Neural progenitor cell (in vitro differentiated cells): ENCODE measurements around the gene RNASE13. TPM values are rescaled to one million over a fixed set of nuclear protein-coding genes. Genes with fewer than 3 reads are reported as not detected.

ENCODE experiments used
- DNase-seq: peaks from one replicate; pipeline ENCODE4 v3.0.0-alpha.2; 2016; ENCODE audit warnings: low spot score
- H2AFZ ChIP-seq: fragments of 200-600 bp; sonication (generic); replicated peaks from 2 replicates; pipeline ENCODE4 v1.6.1; 2016; ENCODE audit warnings: antibody characterized with exemption
- H3F3A ChIP-seq: fragments of 200-600 bp; sonication (generic); 2 replicates; pipeline ENCODE4 v1.6.1; 2016; ENCODE audit warnings: antibody characterized with exemption, low read depth
- H3K27ac ChIP-seq: fragments of 200-600 bp; sonication (generic); 2 replicates; pipeline ENCODE4 v1.5.1; 2016; ENCODE audit warnings: mild to moderate bottlenecking
- H3K27me3 ChIP-seq: fragments of 200-600 bp; sonication (generic); 2 replicates; pipeline ENCODE4 v1.6.1; 2016; ENCODE audit warnings: mild to moderate bottlenecking, moderate library complexity
- H3K36me3 ChIP-seq: fragments of 200-600 bp; sonication (generic); 2 replicates; pipeline ENCODE4 v1.5.1; 2016
- H3K4me1 ChIP-seq: fragments of 200-600 bp; sonication (generic); 2 replicates; pipeline ENCODE4 v1.6.1; 2016; ENCODE audit warnings: mixed run types
- H3K4me2 ChIP-seq: fragments of 200-600 bp; sonication (generic); 2 replicates; pipeline ENCODE4 v1.6.1; 2016
- H3K4me3 ChIP-seq: fragments of 200-600 bp; sonication (generic); 2 replicates; pipeline ENCODE4 v1.5.1; 2016
- H3K79me2 ChIP-seq: fragments of 200-600 bp; sonication (generic); 2 replicates; pipeline ENCODE4 v1.6.1; 2016; ENCODE audit warnings: low read depth
- H3K9ac ChIP-seq: fragments of 200-600 bp; sonication (generic); 2 replicates; pipeline ENCODE4 v1.6.1; 2016
- H3K9me3 ChIP-seq: fragments of 200-600 bp; sonication (generic); 2 replicates; pipeline ENCODE4 v1.5.1; 2016; ENCODE audit warnings: low read depth
- H4K20me1 ChIP-seq: fragments of 200-600 bp; sonication (generic); 2 replicates; pipeline ENCODE4 v1.6.1; 2016; ENCODE audit warnings: low read depth
- H3K27ac Mint-ChIP-seq: 3 replicates; pipeline ENCODE4 v1.8.0; 2021; ENCODE audit warnings: mixed read lengths
- H3K27me3 Mint-ChIP-seq: 2 replicates; pipeline ENCODE4 v1.8.0; 2022; ENCODE audit warnings: low read depth, mild to moderate bottlenecking, inconsistent platforms, moderate library complexity, mixed read lengths; ENCODE audit not compliant: insufficient read depth
- H3K36me3 Mint-ChIP-seq: 3 replicates; pipeline ENCODE4 v1.8.0; 2021; ENCODE audit warnings: mixed read lengths
- H3K4me1 Mint-ChIP-seq: 3 replicates; pipeline ENCODE4 v1.8.0; 2021; ENCODE audit warnings: mixed read lengths
- H3K4me3 Mint-ChIP-seq: 3 replicates; pipeline ENCODE4 v1.8.0; 2021; ENCODE audit warnings: mild to moderate bottlenecking, moderate library complexity, mixed read lengths
- H3K9me3 Mint-ChIP-seq: 3 replicates; pipeline ENCODE4 v1.8.0; 2020; ENCODE audit warnings: mixed read lengths
- CTCF ChIP-seq: fragments of 200-600 bp; sonication (generic); IDR thresholded peaks from 2 replicates; pipeline ENCODE4 v1.5.1; 2017; ENCODE audit warnings: antibody characterized with exemption, mild to moderate bottlenecking
- EZH2 ChIP-seq: fragments of 200-600 bp; sonication (generic); IDR thresholded peaks from 2 replicates; pipeline ENCODE4 v1.6.1; 2017; ENCODE audit warnings: antibody characterized with exemption, mild to moderate bottlenecking, moderate library complexity
- EZH2phosphoT487 ChIP-seq: fragments of 200-600 bp; sonication (generic); IDR thresholded peaks from 2 replicates; pipeline ENCODE4 v1.6.1; 2017; ENCODE audit warnings: antibody characterized with exemption
- total RNA-seq: library from RNA; depleted of rRNA; stranded (reverse); fragments of >200 nt; gene quantifications from 2 replicates; pipeline ENCODE4 v1.2.3, GENCODE V29; 2015; ENCODE audit warnings: low replicate concordance

Gene RNASE13
- total RNA-seq, 1 donor from 2014 or later: not detected

- Histone ChIP-seq H3K27me3 (no peaks in the 10 kb centered on the region), H2AFZ (no peak overlapping the region), H3K9me3 (no peaks in the 10 kb centered on the region), H3K27ac (no peak overlapping the region), H3K4me3 (no peak overlapping the region), H3K9ac (no peak overlapping the region), H3K79me2 (no peaks in the 10 kb centered on the region), H3K4me2 (no peak overlapping the region), H3K4me1 (peaks cover 11% of the 10 kb centered on the region), H3F3A (no peaks in the 10 kb centered on the region), H3K36me3 (no peaks in the 10 kb centered on the region), H4K20me1 (no peaks in the 10 kb centered on the region)
- TF ChIP-seq CTCF: no peak
- TF ChIP-seq EZH2phosphoT487: no peak
- TF ChIP-seq EZH2: no peak
- DNase-seq: no peak
- Mint-ChIP-seq H3K4me1 (peaks cover 17% of the 10 kb centered on the region), H3K27me3 (peaks cover 12% of the 10 kb centered on the region), H3K27ac (no peak overlapping the region), H3K36me3 (no peaks in the 10 kb centered on the region), H3K9me3 (no peaks in the 10 kb centered on the region), H3K4me3 (no peak overlapping the region)
Observed at GRCh38 chr14:21036751-21037150, 2.1 kb upstream of the RNASE13 start.

GRCh38 chr14:21033133-21033698 lies 1.4 kb downstream of the RNASE13 start:
- Mint-ChIP-seq H3K27ac (no peak overlapping the region), H3K4me1 (peaks cover 2% of the 10 kb centered on the region), H3K27me3 (peaks cover 8% of the 10 kb centered on the region), H3K9me3 (no peaks in the 10 kb centered on the region), H3K36me3 (no peaks in the 10 kb centered on the region), H3K4me3 (no peak overlapping the region)
- Histone ChIP-seq H3K4me3 (no peak overlapping the region), H3K36me3 (no peaks in the 10 kb centered on the region), H3K4me1 (no peaks in the 10 kb centered on the region), H3K27me3 (peaks cover 6% of the 10 kb centered on the region), H2AFZ (no peak overlapping the region), H4K20me1 (no peaks in the 10 kb centered on the region), H3K9me3 (no peaks in the 10 kb centered on the region), H3K9ac (no peak overlapping the region), H3K27ac (no peak overlapping the region), H3K79me2 (no peaks in the 10 kb centered on the region), H3F3A (no peaks in the 10 kb centered on the region), H3K4me2 (no peak overlapping the region)
- no peak for DNase-seq
- TF ChIP-seq EZH2: no peak
- TF ChIP-seq EZH2phosphoT487: no peak
- no peak for TF ChIP-seq CTCF

- H3K27me3 ChIP-seq: peaks cover 13% of the 10 kb centered on the region
- no peaks in the 10 kb centered on the region for H3K9me3 Mint-ChIP-seq
- no peaks in the 10 kb centered on the region for H3K9me3 ChIP-seq
- peaks cover 6% of the 10 kb centered on the region for H3K27me3 Mint-ChIP-seq
- H3K4me3 ChIP-seq: no peak overlapping the region
- TF ChIP-seq CTCF (no peak), EZH2 (no peak), EZH2phosphoT487 (no peak)
- no peak overlapping the region for H3K9ac ChIP-seq
- H2AFZ ChIP-seq: no peak overlapping the region
- no peak overlapping the region for H3K27ac ChIP-seq
- no peaks in the 10 kb centered on the region for H3K36me3 Mint-ChIP-seq
- no peak for DNase-seq
- H3K4me1 Mint-ChIP-seq: peaks cover 2% of the 10 kb centered on the region
- H3K4me1 ChIP-seq: no peaks in the 10 kb centered on the region
- H3K79me2 ChIP-seq: no peaks in the 10 kb centered on the region
- H3K4me2 ChIP-seq: no peak overlapping the region
- H3K36me3 ChIP-seq: no peaks in the 10 kb centered on the region
- H3F3A ChIP-seq: no peaks in the 10 kb centered on the region
- H3K27ac Mint-ChIP-seq: no peak overlapping the region
- no peak overlapping the region for H3K4me3 Mint-ChIP-seq
- no peaks in the 10 kb centered on the region for H4K20me1 ChIP-seq
Observed at GRCh38 chr14:21032326-21033132, 2.1 kb downstream of the RNASE13 start.
